OCI-LY3 (cell line): ENCODE measurements around the gene NHLRC2.

Source experiments
- CTCF ChIP-seq: fragments of 200-600, 300-600 bp; sonication (generic); IDR thresholded peaks from 2 replicates; pipeline ENCODE4 v1.5.1; 2014; ENCODE audit warnings: antibody characterized with exemption, low read length, low read depth
- EZH2phosphoT487 ChIP-seq: fragments of 200-600 bp; shearing (Covaris generic); IDR thresholded peaks from 2 replicates; pipeline ENCODE4 v1.6.1; 2018; ENCODE audit warnings: antibody characterized with exemption, mixed run types, low read depth

- no peak for TF ChIP-seq CTCF
- no peak for TF ChIP-seq EZH2phosphoT487
Measured at GRCh38 chr10:113875212-113875611, 20.8 kb downstream of the NHLRC2 start.
